NCI-H1436 treated with DMSO at 0.1 percent for 48 hours (cell line): ENCODE results near the gene HTR4.
"Not testable (repeated sequence)": the region's sequence is repeated elsewhere in the genome, so short reads cannot be mapped to it uniquely, and the experiment has no call there.

ENCODE experiments used
- DNase-seq: peaks from one replicate; lab custom pipeline; 2025; lab: John Stamatoyannopoulos, UW

Gene HTR4

GRCh38 chr5:148532969-148533670 is 121.2 kb downstream of the HTR4 start:
- no peak for DNase-seq

DNA sequence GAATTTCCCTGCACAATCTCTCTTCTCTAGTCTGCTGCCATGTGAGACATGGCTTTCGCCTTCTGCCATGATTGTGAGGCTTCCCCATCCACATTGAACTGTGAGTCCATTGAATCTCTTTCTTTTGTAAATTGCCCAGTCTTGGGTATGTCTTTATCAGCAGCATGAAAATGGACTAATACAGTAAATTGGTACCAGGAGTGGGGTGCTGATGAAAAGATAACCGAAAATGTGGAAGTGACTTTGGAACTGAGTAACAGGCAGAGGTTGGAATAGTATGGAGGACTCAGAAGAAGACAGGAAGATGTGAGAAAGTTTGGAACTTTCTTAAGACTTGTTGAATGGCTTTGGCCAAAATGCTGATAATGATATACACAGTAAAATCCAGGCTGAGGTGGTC is 124.9 kb downstream of the HTR4 start:
- DNase-seq: not testable (repeated sequence)

DNA sequence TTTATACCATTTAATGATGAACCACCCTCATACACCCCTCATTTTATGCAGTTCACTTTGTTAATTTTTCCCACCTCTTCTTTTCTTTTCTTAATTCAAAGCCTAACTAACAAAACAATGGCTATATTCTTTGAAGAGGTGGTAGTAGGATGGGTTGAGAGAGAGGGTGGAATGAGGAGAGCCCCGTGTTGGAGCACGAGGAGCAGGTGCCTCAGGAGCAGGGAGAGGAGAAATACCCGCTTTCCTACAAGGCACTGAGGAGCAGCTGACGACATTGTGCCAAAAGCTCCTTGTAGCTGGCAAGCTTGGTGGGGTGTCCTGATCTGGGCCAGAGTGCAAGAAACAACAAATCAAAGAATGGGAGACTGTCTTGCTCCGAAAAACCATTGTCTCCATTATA is 129.6 kb downstream of the HTR4 start:
- no peak for DNase-seq

DNA sequence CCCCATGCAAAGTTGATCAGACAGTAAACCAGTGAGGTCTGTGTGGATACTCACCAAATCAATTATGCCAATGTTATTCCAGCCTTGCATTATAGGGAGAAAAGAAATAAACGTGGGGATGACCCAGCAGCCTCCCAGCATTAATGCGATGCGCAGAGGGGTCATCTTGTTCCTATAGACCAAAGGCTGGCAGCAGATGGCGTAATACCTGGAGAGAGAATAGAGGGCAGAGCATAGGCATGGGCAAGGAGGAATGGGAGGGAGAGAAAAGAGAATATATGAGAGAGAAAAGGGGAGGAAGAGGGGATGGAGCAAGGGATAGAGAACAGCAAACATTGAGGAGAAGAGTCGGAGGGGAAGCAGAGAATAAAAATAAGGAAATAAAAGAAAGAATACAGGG is 131.2 kb downstream of the HTR4 start:
- no peak for DNase-seq

DNA sequence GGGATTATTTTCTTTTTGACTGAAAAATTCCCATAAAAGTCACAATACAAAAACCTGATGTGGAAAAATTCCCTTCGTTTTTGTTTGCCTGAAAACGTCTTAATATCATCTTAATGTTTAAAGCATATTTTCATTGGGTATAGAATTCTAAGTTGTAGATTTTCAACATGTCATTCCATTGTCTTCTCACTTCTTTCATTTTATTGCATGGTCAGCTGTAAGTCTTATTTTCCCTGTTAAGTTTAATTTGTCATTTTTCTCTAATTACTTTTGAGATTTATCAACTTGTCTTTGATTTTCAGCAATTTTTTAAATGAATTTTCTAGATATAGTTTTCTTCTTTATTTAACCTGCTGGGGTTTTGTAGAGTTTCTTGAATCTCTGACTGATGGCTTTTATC is 138.9 kb downstream of the HTR4 start:
- no peak for DNase-seq

DNA sequence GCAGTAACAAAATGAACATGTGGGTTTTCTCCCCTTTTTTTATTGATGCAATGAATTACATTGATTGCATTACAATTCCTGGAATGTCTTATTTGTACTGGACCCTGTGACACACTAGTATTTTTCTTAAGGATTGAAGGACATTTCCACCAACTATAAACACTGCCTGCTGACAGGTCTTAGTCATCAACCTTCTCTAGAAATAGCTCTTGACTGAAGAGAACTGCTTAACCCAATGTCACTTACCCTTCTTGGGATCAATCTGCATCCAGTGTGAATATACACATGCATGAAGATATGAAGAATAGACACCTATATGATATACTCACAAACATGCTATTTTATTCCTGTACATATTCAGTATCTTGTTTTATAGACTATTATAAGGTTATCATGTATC is 140.0 kb downstream of the HTR4 start:
- no peak for DNase-seq

GRCh38 chr5:148512498-148512897 is 141.8 kb downstream of the HTR4 start:
- DNase-seq: no peak

DNA sequence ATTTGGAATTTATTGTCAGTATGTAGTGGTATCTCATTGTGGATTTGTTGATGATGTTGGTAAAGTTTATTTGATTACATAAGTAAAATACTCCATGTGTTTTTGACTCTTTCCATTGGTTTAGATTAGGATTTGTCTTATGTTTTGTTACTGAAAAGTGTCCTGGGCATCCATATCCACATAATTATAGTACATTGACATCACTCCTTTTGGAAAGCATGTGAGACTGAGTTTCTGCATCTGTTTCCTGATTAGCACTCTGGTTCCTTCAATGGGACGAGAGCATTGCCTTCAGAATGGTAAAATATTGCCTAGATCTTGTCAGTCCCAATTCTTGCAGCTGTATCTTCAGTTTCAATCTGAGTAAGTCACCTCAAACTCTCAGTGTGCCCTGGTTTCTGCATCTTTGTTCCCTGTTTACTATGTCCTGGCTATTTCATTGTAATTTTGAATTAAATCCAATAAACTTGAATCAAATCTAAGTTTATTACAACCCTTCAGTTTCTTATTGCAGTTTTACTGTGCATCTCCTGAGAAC is 142.4 kb downstream of the HTR4 start:
- DNase-seq: no peak

DNA sequence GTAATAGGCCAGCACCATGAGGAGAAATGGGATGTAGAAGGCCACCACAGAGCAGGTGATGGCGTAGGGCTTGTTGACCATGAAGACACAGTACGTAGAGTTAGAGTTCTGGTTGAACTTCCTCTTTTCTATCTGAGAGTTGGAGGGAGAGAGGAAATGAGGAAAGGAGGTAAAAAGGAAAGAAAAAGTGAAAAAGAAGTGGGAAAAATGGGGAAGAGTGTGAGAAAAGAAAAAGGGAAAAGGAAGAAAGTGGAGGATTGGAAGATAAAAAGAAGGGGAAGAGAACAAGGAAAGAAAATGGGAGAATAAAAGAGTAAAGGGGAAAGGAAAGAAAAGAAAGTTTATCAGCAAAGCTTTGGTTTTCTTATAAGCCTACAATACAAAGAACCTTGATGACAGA is 144.4 kb downstream of the HTR4 start:
- DNase-seq: no peak

DNA sequence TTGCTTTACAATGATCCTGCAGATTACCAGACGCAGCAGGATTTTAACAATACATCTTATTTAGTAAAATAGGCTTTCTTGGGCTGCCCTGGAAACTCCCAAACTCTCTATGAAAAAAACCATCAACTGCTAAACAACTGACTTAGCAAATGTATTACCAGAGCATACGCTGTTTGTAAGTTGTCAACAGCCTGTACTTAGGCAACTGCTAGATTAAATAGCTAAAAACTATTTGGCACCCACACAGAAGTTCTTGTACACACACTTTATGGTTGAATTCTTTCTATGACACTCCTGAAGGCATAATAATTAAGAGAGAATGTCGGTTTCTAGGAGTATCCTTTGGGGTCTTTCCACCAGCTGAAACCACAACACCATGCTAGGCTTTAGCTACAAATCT is 146.7 kb downstream of the HTR4 start:
- DNase-seq: no peak

DNA sequence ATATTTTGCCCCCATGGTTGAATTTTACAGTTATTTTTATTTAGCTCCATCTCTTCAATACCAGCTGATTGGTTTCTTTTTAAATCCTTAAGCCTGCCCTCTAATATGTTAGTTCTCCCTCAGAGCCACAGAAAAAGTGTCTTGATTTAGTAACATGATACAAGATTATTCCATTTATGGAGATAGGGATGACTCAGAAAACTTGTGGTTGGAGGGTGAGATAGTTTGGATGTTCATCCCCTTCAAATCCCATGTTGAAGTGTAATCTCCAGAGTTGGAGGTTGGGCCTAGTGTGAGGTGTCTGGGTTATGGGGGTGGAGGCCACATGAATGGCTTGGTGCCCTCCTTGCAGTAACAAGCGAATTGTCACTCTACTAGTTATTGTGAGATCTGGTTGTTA is 154.9 kb downstream of the HTR4 start:
- DNase-seq: no peak

DNA sequence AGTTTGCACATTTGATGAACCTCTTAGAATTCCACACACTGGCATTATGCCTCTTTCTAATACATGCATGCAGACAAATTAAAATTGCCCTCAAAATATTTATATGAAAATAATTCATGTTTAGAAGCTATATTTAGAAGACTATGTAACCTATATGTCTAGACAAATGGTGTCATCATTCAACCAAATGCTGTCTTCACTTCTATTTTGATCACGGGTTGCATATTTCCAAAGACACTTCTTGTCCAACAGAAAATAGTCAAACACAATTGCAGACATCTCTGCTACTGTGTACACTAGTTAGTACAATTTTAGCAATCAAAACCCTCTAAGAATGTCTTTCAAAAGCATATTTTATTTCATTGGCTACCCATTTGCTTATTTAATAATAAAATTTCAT is 156.6 kb downstream of the HTR4 start:
- DNase-seq: no peak

- DNase-seq: no peak
These were observed 162.0 kb downstream of the HTR4 start for GRCh38 chr5:148492351-148492750.

- DNase-seq: no peak
These were observed 162.5 kb downstream of the HTR4 start for GRCh38 chr5:148491793-148492184.

DNA sequence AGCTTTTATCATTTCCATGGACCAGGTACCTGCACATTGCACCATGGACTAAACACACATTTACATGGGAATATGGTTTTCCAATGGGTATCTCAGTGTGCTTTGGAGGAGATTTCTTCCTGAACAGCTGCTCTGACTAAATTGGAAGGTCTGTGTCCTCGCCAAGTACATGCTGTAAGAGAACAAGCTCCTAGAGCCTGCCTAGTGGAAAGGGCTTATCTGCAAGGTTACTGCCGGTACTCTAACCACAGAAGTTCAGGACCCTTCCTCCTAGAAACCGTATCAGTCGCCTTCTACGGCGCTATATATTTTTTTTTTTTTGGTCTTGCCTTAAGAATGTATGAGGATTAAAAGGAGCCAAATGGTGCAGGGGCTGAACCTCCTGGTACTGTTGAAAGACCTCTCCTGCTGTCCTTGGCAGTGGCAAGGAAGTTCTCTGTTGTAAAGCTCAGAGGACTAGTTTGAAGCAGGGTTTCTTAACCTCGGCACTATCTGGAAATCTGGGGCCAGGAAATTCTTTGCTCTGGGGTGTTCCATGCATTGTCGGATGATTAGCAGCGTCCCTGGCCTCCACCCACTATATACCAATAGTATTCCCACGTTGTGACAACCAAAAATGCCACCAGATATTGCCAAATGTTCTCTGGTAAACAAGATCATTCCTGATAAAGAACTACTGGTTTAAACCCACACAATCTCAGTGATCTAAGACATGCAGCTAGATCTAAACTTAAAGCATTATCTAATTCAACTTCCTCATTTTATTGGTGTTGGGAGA is 163.1 kb downstream of the HTR4 start:
- DNase-seq: no peak

DNA sequence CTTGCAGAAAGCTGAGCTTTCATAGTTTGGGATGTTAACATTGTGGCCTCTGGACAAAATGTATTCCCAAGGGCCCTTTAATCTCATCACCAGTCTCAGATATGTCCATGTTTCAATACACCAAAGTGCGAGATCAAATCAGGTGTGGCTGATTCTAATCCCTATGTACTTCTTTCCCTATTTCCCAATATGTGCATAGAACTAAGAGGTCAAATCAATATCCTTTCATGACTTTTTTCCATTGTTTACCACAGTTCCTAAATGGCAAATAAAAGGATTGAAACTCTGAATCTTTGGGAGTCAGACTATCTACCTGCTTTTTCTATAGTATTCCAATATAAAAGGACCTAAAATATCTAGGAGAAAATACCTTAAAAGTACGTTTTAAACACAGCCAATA is 165.6 kb downstream of the HTR4 start:
- DNase-seq: no peak

GRCh38 chr5:148486456-148486855 is 167.9 kb downstream of the HTR4 start:
- no peak for DNase-seq

GRCh38 chr5:148484651-148485050 is 169.7 kb downstream of the HTR4 start:
- DNase-seq: no peak

DNA sequence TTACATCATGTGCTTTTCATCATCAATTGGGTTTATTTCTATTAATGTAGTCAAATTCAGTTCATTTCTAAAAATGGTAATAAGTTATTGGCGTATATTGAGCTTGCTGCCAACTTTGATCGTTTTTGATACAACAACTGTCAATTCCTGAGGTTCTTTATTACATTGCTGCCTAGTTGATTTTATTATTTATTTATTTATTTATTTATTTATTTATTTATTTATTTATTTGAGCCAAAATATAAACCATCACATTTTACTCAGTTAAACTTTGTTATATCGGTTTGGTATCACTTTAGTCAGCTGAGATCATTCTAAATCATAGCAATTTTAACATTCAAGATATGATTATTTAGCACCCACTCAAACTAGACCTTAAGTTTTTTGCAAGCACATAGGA is 170.6 kb downstream of the HTR4 start:
- DNase-seq: no peak

GRCh38 chr5:148482697-148483462 is 171.4 kb downstream of the HTR4 start:
- DNase-seq: no peak

GRCh38 chr5:148482196-148482595 is 172.1 kb downstream of the HTR4 start:
- DNase-seq: no peak

- DNase-seq: no peak
These were observed 176.9 kb downstream of the HTR4 start for GRCh38 chr5:148477429-148477828.

DNA sequence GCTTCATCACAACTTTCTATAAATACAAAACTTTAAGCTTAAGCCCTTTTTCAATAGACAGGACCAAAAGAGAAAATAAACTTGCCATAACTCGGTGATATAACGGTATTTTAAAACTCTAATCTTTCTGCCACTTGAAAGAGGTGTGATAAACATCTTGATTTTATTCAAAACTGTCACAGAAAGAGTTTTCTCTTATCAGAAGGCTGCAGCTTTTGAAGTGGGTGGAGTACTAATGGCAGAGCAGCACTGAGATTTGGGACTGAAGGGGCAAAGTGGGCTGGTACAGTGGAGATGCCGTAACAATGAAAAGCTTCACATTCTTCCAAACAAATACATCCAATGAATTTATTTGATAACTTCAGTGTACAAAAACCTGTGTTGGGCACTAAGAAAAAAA is 178.0 kb downstream of the HTR4 start:
- DNase-seq: no peak
